ENCODE measurements around the gene DHRS3. TPM values are rescaled to one million over a fixed set of nuclear protein-coding genes. Genes with fewer than 3 reads are reported as not detected.

Gene DHRS3
- total RNA-seq, 1 donor from 2014 or later = 63.7 TPM

DNA sequence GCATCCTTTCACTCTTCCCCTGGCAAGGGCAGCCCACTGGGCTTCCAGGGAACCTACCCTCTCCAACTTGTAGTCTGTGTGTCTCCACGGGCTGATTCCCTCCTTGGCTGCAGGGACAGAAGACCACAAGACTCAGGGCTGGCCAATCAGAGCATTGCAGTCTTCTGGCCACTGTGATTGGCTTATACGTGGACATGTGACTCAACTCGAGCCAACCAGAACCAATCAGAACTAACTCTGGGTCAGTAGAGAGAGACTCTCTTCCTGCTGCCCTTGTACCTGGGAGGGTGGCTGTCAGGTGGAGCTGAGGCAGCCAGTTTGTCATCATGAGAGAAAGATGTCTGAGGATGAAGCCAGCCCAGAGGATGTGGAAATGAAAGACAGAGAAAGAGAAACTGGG, 64.0 kb downstream of the DHRS3 start:
- DNase-seq (ENCODE audit: low read depth) (no peak), FAIRE-seq (no peak)
- no peaks in the 10 kb centered on the region for H3K36me3 ChIP-seq (ENCODE audit: control insufficient read depth, insufficient read depth, low read length)
- H3K27me3 ChIP-seq (ENCODE audit: control insufficient read depth, insufficient read depth, low read length) = peaks cover 17% of the 10 kb centered on the region
- TF ChIP-seq, protein P1, sequence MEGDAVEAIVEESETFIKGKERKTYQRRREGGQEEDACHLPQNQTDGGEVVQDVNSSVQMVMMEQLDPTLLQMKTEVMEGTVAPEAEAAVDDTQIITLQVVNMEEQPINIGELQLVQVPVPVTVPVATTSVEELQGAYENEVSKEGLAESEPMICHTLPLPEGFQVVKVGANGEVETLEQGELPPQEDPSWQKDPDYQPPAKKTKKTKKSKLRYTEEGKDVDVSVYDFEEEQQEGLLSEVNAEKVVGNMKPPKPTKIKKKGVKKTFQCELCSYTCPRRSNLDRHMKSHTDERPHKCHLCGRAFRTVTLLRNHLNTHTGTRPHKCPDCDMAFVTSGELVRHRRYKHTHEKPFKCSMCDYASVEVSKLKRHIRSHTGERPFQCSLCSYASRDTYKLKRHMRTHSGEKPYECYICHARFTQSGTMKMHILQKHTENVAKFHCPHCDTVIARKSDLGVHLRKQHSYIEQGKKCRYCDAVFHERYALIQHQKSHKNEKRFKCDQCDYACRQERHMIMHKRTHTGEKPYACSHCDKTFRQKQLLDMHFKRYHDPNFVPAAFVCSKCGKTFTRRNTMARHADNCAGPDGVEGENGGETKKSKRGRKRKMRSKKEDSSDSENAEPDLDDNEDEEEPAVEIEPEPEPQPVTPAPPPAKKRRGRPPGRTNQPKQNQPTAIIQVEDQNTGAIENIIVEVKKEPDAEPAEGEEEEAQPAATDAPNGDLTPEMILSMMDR (IDR thresholded peaks at IDR 0.05; ENCODE audit: insufficient read depth, low read length, severe bottlenecking) = no peak
- H3K4me3 ChIP-seq (ENCODE audit: low read depth, low read length) = no peak overlapping the region

GRCh38 chr1:12552951-12553921, 64.8 kb downstream of the DHRS3 start:
- DNase-seq (ENCODE audit: low read depth) = no peak
- Histone ChIP-seq H3K27me3 (ENCODE audit: control insufficient read depth, insufficient read depth, low read length) (peaks cover 19% of the 10 kb centered on the region), H3K4me3 (ENCODE audit: low read depth, low read length) (no peak overlapping the region), H3K36me3 (ENCODE audit: control insufficient read depth, insufficient read depth, low read length) (no peaks in the 10 kb centered on the region)
- TF ChIP-seq, protein P1 (IDR thresholded peaks at IDR 0.05; ENCODE audit: insufficient read depth, low read length, severe bottlenecking) = no peak
- FAIRE-seq = no peak

DNA sequence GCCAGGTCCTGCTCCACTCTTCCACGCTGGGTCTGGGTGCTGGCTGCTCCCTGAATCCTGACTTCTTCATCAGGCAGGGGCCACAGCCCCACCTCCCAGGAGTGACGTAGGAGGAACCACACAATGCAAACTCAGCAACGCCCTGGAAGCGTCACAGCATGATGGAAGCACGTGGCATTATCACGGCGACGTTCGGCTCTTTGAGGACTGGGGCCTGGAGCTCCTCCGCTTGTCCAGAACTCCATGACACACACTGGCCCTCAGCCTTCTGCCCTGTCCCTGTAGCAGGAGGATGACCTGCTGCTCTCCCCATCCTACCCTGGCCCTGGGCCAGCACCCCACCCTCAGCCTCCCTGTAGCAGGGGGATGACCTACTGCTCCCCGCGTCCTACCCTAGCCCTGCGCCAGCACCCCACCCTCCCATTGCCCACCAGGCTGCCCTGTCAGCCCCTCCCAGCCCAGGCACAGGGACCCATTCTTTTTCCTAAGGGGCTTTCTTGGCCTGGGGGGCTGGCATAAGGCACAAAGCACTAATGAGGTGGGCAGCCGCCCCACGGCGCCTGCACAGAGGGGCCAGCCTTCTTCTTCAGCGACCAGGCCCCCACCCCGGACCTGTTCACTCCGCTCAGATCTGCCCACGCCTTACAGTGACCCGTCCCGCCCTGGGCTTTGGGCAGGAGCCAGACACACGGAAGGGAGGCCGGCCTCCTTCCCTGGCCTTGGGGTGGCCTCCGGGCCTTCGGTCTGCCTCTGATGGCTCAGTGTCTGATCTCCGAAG, 65.7 kb downstream of the DHRS3 start:
- no peak overlapping the region for H3K4me3 ChIP-seq (ENCODE audit: low read depth, low read length)
- DNase-seq (ENCODE audit: low read depth) (no peak), FAIRE-seq (no peak)
- TF ChIP-seq, protein P1 (IDR thresholded peaks at IDR 0.05; ENCODE audit: insufficient read depth, low read length, severe bottlenecking) = no peak
- peaks cover 17% of the 10 kb centered on the region for H3K27me3 ChIP-seq (ENCODE audit: control insufficient read depth, insufficient read depth, low read length)
- no peaks in the 10 kb centered on the region for H3K36me3 ChIP-seq (ENCODE audit: control insufficient read depth, insufficient read depth, low read length)

GRCh38 chr1:12551584-12551983, 66.4 kb downstream of the DHRS3 start:
- Histone ChIP-seq H3K4me3 (ENCODE audit: low read depth, low read length) (no peak overlapping the region), H3K27me3 (ENCODE audit: control insufficient read depth, insufficient read depth, low read length) (peaks cover 17% of the 10 kb centered on the region), H3K36me3 (ENCODE audit: control insufficient read depth, insufficient read depth, low read length) (no peaks in the 10 kb centered on the region)
- TF ChIP-seq, protein P1 (IDR thresholded peaks at IDR 0.05; ENCODE audit: insufficient read depth, low read length, severe bottlenecking) = no peak
- no peak for DNase-seq (ENCODE audit: low read depth)
- no peak for FAIRE-seq

DNA sequence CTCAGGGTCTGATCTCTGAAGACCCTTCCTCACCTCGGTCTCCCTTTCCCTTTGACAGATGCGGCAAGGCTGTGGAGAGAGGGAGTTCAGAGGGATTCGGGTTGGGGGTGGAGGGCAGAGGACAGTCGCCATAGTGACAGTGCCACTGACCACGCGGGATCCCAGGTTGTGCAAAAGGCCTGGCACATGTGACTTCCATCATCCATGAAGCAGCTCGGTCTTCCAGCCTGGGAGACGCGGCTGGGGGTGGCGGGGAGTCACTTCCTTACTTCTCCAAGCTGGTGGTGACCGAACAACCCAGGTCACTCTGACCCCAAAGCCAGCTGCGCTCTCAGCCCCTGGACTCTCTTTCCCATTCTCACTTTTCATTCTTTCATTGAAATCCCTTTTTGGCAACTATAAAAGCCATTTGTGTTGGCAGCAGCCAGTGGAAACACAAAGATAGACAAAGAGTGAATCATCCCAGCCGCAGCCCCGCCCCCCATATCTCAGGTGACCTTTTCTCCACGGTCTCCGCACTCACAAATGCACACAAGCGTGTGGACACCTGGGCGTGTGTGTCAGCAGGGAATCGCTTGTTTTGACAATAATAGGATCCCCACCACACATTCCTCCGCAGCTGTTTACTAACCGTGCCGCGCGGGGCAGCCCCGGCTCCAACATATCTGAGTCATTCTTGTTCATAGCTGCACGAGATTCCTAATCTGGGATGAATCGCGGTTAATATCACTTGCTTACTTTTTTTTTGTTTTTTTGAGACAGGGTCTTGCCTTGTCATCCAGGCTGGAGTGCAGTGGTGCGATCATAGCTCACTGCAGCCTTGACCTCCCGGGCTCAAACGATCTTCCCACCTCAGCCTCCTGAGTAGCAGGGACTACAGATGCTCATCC, 68.3 kb downstream of the DHRS3 start:
- TF ChIP-seq, protein P1 (IDR thresholded peaks at IDR 0.05; ENCODE audit: insufficient read depth, low read length, severe bottlenecking) = no peak
- no peak overlapping the region for H3K4me3 ChIP-seq (ENCODE audit: low read depth, low read length)
- peaks cover 17% of the 10 kb centered on the region for H3K27me3 ChIP-seq (ENCODE audit: control insufficient read depth, insufficient read depth, low read length)
- peak; percentile 81 for FAIRE-seq
- DNase-seq (ENCODE audit: low read depth) = peak; percentile 88
- no peaks in the 10 kb centered on the region for H3K36me3 ChIP-seq (ENCODE audit: control insufficient read depth, insufficient read depth, low read length)

Measured in bronchial epithelial cell (primary cell).